DMS 273 treated with DMSO at 0.1 percent for 48 hours (cell line): Measurements from ENCODE around the gene MSH3.
"Not testable (repeated sequence)": the region's sequence is repeated elsewhere in the genome, so short reads cannot be mapped to it uniquely, and the experiment has no call there.

Source experiments
- DNase-seq: peaks from one replicate; lab custom pipeline; 2025; lab: John Stamatoyannopoulos, UW

Gene MSH3

DNA sequence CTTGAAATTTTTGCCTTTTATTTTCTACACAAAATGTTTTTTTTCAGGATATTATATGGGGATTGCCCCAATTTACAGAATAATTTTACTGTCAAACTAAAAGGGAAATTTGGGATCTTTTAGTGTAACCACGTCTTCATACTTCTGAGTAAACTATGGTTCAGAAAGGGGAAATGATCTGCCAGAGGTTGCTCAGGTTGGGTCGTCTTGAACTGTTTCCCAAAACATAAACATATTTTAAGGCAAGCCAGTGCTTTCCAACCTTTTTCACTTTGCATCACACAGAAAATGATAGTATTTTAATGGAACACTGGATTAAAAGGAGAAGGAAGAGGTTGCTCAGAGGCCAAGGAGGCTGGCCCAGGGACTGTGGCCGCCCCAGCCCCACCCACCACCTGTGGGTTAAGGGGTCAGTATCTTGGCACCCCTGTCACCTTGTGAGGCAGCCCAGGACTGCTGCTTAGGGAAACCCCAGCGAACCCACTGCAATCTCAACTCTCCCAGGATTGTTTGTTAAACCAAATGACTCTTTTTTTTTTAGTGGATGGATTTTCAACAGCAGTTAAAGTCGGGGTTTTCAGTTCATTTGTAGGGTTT, 143.1 kb downstream of the MSH3 start:
- no peak for DNase-seq

DNA sequence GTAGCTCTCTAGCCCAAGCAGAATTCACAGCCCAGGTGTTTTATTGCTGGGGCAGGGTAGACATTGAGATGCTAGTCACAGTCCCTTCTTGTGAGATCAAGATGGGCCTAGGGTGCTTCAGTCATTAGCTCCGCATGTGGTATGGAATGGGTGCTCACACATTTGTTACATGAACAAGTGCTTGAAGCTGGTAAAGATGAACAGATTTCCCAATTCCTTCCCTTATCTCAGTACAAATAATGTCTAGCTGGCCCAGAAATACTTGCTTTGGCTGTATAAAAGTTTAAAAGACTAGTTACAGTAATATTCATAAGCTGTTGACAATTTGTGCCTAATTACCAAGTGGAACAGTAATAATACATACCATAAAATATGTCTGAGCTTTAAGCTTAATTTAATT, 143.7 kb downstream of the MSH3 start:
- DNase-seq = no peak

DNA sequence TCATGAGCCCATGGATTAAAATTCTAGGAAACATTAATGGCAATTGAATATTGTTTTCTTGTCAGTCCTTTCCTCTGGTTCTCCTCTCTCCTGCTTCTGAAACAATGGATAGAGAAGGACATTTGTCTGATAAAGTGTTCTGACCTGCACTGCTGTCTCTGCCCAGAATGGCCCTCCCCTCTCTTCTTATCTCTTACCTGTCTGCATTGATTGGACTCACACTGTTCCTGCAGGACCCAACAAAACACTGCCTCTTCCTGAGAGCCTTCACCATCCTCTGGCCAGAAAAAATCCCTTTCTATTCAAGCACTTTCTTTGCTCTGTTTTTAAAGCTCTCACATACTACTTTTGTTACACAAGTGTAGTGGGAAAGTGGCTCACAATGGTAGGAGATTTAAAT, 144.2 kb downstream of the MSH3 start:
- no peak for DNase-seq

DNA sequence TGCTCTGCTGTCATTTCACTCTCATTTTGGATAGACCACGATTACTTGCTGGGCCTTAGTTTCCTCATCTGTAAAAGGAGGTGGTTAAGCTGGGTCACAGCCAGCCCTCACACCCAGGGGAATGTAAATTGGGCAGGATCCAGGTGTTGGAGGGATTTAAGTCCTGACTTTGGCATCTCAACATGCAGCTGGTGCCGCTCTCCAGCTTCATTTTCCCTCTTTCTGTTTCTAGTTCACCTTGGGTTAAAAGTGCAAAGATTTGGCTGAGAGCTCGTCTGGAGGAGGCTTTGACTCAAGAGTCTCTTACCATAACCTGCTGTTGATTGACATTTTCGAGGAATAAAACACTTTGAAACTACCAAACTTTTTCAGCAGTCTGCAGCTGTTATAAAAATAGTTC, 144.6 kb downstream of the MSH3 start:
- DNase-seq = no peak

DNA sequence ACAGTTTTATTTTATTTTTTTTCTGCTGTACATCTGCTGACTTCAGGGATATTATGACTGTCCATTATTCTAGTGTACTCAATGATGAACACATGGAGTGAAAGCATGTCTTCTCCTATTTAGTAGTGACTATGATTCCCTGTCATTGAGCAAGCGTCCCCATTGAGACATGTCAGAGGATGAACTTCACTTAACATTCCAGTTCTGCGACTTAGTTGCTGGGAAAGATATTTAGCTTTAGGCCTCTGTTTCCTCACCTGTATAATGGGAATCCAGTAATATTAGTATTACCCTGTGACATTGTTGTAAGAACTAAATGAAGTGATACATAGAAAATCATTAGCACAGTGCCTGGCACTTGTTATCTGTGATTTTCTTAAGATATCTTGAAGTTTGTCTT, 145.1 kb downstream of the MSH3 start:
- no peak for DNase-seq

DNA sequence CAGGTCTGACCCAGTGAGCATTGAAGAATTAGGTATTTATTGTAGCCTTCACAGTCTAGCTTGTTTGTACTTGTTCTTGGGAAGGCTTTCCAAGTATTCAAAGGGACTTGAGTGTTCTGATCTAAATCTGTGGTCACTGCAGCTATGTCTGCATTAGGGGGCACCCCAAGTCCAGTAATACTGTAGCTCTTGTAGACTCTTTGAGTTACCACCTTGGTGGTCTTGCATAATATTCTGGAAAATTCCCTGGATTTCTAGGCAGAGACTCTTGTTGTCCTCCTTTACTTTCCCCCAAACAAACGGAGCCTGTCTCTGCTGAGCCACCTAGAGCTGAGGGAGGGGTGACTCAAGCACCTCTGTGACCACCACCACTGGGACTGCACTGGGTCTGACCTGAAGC, 149.9 kb downstream of the MSH3 start:
- DNase-seq = no peak

DNA sequence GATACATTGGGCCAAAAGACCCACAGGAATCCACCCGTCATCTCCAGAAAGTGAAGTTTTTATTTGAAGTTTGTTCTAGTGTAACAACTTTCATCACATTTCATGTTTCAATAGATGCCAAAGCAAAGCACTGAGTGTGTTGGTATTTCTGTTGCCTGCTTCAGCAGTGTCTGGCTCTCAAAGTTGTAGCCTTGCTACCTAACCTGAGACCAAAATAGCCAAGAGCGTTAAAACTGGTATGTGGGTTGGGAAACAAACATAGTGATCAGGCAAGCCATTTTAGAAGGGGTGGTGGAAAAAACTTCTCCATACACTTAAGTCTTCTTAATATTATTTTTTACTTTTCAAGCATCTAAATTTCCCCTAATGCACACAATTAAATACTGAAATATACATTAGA, 150.6 kb downstream of the MSH3 start:
- no peak for DNase-seq

DNA sequence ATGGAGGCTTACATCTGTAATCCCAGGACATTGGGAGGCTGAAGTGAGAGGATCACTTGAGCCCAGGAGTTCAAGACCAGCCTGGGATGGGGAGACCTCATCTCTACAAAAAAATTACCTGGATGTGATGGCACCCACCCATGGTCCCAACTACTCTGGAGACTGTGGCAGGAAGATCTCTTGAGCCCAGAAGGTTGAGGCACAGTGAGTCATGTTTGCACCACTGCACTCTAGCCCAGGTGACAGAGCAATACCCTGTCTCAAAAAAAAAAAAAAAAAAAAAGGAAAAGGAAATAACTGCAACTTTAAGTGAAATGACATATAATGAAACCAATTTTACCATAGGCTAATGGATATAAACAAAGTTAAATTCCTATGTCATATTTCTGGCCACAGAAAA, 152.5 kb downstream of the MSH3 start:
- DNase-seq = no peak

DNA sequence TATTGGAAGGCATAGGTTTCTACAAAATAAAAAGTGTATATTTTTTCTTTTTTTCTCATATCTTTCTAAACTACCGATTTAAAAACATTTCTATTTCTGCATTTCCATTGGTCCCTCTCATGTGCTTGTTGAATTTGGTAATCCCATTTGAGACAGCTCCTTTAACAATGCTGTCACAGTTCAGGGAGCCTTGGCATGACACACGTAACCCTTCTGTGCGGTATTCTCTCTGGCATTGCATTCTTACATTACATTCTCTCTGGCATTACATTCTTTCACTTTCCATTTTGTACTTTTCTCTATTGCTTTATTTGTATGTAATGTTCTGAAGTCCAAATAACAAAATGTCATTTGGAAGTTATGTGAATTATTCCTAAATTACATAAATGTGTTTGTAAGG, 155.0 kb downstream of the MSH3 start:
- DNase-seq = no peak

DNA sequence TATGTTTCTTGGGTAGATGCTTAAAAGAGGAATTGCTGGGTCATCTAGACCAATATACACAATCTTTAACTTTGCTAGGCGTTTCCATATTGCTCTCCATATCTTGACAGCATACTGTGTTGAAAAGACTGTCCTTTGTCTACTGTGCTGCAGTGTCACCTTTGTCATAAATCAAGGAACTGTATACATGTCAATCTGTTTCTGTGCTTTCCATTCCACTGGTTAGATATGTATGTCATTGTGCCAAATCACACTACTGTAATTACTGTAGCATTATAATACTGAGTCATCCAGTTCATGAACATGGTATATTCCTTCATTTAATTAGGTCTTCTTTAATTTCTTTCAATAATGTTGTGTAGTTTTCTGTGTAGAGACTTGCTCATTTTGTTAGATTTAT, 156.0 kb downstream of the MSH3 start:
- no peak for DNase-seq

DNA sequence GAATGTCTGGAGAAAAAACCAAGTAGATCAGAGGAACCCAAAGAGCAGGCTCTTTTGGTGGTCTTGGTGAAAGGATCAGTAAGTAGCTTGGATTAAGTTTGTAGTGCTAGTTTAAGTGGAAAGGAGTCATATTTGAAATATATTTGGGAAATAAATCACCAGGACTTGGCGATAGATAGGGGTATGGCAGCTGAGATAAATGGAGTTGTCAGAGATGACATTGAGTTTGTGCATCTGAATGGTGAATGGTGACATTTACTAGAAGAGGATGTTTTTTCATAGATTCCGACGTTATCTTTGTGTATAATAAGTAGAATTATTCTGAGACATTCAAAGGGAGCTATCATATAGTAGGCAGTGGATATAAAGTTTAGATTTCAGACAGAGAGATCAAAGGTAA, 162.1 kb downstream of the MSH3 start:
- no peak for DNase-seq

DNA sequence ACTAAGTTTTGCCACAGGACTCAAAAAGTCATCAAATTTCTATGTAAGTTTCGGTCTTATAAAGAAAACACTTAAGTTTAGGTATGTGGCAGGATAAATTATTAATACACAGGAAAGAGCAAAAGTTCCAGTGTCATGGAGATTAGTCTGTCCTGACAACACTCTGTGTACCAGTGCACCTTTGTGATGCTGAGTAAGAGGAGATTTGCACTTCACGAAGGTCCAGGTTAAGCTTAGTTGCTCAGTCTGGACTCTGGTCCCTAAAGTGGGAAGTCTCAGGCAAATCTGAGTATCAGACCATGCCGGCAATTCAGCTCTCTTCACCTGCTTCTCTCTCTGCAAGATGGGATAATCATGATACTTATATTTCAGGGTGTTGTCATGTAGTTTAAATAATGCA, 166.2 kb downstream of the MSH3 start:
- no peak for DNase-seq

DNA sequence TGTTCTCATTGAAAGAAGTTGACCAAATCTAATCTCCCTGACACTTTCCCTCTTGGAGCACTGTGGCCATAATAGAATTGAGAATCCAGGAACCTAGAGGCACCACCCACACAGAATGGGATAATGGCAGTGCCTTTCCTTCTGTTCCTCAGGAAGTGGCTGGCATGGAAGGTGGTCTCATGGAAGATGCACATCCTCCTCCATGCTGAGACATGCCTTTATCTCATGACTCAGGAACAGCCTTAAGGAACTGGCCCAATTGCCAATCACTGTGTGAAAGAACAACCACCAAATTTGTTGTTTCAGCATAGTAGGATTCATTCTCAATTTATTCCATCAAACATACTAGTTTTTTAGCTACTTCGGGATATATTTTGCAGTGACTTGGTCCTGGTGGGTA, 168.2 kb downstream of the MSH3 start:
- no peak for DNase-seq

DNA sequence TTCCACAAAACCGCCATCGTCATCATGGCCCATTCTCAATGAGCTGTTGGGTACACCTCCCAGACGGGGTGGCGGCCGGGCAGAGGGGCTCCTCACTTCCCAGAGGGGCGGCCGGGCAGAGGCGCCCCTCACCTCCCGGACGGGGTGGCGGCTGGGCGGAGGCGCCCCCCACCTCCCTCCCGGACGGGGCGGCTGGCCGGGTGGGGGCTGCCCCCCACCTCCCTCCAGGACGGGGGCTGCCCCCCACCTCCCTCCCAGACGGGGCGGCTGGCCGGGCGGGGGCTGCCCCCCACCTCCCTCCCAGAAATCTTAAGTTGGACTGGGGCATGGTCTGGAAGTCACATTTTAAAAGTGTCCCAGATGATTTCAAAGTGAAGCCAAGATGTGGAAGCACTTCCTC, 169.7 kb downstream of the MSH3 start:
- not testable (repeated sequence) for DNase-seq

DNA sequence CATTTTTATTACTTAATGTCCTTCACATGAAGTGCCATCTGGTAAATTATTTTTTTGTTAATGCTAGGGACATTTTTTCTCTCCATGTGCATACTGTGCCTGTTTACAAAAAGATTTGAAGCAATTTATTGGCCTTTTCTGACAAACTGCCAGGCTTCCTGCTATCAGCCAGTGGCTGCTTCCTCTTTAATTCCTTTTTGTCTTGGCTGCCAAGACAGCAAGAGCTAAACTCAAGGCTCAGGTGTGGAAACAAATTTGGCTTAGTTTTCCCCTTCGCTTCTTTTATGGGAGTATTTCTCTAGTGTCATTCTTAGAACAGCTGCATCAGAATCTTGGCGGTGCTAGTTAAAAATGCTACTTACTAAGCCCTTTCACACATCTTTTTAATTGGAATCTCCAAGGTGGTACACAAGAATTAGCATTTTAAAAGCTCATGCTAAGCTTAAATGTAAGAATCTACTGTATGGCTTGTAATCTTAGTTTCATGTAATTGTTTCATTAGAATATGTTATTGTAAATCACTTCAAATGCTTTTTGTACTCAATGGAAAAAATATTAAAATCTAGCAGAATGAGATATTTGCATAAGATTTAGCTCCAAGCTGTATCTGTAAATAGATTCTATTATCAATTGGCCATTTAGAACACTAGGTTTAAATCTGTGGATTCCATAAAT, 171.5 kb downstream of the MSH3 start:
- no peak for DNase-seq

DNA sequence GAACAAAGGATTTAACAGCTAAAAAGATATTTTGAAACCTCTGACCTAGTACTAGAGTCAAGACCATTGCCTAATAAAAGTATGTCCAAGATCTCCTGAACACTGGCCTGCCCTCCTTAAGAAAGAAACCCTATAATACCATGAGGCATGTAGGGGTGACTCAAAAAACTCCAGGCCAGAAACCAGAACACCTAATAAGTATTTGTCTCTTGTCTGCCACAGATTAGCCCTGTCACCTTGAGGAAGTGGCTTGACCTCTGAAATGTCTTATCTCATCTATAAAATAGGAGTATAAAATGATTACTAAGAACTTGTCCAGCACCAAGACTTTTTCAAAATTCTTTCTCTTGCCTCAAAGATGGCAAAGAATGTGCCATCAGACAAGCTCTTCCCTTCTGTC, 180.3 kb downstream of the MSH3 start:
- no peak for DNase-seq

DNA sequence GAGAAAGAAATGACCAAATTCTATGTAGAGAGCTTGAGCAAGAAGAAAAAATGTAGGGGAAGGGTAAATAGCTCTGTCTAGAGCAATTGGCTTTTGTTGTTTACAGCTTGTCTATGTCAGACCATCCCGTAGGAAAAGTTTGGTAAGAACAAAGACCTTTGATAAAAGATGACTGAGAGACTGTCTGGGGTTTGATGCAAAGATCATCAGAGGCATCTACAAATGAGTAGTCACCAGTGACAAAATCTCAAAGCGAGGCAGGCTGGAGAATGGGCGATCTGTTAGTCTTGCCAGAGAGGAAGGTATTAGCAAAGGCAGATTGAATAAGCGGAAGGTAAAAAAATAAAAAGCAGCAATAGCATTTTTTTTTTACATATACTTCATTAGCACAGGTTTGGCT, 180.7 kb downstream of the MSH3 start:
- no peak for DNase-seq

DNA sequence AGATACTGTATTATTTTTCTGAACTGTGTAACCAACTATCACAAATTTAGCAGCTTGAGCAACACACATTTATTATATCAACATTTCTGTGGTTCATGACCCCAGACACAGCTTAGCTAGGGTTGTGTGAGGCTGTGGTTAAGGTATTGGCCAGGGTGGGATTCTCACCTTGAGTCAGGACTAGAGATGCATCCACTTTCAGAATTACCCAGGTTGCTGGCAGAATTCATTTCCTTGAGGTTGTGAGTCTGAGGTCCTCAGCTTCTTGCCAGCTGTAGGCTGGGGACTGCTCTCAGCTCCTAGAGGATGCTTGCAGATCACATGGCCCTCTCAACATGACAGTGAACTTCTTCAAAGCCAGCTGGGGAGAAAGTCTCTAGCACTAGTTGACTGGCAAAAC, 183.2 kb downstream of the MSH3 start:
- DNase-seq = no peak

DNA sequence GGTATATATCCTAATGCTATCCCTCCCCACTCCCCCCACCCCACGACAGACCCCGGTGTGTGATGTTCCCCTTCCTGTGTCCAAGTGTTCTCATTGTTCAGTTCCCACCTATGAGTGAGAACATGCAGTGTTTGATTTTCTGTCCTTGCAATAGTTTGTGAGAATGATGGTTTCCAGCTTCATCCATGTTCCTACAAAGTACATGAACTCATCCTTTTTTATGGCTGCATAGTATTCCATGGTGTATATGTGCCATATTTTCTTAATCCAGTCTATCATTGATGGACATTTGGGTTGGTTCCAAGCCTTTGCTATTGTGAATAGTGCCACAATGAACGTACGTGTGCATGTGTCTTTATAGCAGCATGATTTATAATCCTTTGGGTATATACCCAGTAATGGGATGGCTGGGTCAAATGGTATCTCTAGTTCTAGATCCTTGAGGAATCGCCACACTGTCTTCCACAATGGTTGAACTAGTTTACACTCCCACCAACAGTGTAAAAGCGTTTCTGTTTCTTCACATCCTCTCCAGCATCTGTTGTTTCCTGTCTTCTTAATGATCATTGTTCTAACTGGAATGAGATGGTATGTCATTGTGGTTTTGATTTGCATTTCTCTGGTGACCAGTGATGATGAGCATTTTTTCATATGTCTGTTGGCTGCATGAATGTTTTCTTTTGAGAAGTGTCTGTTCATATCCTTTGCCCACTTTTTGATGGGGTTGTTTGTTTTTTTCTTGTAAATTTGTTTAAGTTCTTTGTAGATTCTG, 186.8 kb downstream of the MSH3 start:
- DNase-seq = not testable (repeated sequence)

DNA sequence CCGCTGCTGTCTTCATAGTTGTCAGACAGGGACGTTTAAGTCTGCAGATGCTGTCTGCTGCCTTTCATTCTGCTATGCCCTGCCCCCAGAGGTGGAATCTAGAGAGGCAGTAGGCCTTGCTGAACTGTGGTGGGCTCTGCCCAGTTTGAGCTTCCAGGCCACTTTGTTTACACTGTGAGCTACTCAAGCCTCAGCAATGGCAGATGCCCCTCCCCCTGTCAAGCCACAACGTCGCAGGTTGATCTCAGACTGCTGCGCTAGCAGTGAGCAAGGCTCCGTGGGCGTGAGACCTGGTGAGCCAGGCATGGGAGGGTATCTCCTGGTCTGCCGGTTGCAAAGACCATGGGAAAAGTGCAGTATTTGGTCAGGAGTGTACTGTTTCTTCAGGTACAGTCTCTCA, 192.0 kb downstream of the MSH3 start:
- not testable (repeated sequence) for DNase-seq

DNA sequence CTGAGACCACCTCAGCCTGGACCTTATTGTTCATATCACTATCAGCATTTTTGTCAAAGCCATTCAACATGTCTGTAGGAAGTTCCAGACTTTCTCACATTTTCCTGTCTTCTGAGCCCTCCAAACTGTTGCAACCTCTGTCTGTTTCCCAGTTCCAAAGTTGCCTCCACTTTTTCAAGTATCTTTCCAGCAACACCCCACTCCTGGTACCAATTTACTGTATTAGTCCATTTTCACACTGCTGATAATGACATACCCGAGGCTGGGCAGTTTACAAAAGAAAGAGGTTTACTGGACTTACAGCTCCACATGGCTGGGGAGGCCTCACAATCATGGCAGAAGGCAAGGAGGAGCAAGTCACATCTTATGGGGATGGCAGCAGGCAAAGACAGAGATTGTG, 195.7 kb downstream of the MSH3 start:
- not testable (repeated sequence) for DNase-seq

DNA sequence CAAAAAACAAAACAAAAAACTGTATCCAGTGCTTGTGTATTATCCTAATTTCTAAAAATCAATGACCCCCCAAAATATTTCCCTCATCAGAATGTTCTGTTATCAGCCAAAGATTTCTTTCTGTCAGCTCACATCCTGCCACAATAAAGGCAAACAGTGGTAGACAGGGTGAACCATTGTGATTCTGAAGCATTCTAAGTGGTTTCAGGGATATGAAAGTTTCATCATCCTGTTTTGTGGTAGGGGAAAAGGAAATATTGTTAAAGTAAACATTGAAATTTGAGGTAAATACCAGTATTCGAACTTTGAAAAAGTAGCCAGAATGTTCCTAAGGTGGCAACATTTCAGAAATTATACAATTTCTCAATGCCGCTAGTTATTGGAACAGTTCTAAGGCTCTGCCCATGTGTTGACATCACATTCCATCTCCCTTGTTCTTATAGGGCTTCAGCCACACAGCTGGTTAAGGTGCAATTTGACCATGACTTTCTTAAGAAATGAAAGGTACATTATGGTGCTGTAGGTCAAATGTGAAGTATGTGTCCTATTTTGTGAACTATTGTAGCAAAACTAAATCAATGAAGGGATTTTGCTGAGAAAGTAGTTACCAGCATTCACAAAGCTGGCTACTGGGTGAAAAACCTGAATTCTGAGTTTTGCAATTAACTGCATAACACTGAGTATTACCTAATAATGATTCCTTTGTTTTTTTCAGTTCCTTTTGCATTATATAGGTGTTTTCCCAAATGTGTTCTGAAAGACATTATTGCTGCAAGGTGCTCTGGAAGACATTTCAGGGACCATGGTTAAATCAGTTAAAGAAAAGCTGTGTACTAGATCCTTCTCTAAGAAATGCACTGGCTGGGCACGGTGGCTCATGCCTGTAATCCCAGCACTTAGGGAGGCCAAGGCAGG, 198.1 kb downstream of the MSH3 start:
- no peak for DNase-seq
